SU-DHL-6 (cell line): ENCODE measurements around the gene KLRD1.

Experiments used
- EZH2phosphoT487 ChIP-seq: fragments of 200-600 bp; sonication (generic), shearing (Covaris generic); conservative IDR thresholded peaks from 2 replicates; pipeline ENCODE4 v1.6.1; 2018; ENCODE audit warnings: mild to moderate bottlenecking, antibody characterized with exemption, low read length, moderate library complexity, mixed read lengths
- TF ChIP-seq, protein P1 (sequence below): fragments of 200-600 bp; sonication (generic); IDR thresholded peaks from one replicate; pipeline ENCODE4 v1.5.1; 2017; ENCODE audit warnings: antibody characterized with exemption, mild to moderate bottlenecking, low read length, moderate library complexity; ENCODE audit not compliant: insufficient read depth, poor library complexity, severe bottlenecking

DNA sequence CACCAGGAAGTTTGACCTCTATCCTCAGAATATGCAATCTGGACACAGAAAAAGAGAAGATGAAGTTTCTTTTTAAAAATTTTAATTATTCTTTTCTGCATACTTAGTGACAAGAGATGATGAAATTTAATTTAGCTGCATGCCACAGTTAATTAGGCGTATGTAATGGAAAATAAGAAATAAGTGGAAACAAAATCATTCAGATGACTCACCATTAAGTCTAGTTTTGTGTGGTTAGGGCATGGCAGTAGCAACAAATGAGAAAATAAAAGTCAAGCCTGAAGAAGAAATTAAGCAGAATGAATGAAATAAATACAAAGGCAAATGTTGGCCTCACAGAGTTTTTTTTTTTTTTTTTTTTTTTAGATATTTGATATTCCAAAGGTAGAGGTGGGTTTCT, 30.9 kb upstream of the KLRD1 start:
- TF ChIP-seq, protein P1, sequence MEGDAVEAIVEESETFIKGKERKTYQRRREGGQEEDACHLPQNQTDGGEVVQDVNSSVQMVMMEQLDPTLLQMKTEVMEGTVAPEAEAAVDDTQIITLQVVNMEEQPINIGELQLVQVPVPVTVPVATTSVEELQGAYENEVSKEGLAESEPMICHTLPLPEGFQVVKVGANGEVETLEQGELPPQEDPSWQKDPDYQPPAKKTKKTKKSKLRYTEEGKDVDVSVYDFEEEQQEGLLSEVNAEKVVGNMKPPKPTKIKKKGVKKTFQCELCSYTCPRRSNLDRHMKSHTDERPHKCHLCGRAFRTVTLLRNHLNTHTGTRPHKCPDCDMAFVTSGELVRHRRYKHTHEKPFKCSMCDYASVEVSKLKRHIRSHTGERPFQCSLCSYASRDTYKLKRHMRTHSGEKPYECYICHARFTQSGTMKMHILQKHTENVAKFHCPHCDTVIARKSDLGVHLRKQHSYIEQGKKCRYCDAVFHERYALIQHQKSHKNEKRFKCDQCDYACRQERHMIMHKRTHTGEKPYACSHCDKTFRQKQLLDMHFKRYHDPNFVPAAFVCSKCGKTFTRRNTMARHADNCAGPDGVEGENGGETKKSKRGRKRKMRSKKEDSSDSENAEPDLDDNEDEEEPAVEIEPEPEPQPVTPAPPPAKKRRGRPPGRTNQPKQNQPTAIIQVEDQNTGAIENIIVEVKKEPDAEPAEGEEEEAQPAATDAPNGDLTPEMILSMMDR, result no peak
- no peak for TF ChIP-seq EZH2phosphoT487
